Measurements from ENCODE around the gene TUBGCP2. TPM values are rescaled to one million over a fixed set of nuclear protein-coding genes. Genes with fewer than 3 reads are reported as not detected.

TUBGCP2 gene
- total RNA-seq, 2 donors from 2014 or later = 35.7 to 36.0 TPM

DNA sequence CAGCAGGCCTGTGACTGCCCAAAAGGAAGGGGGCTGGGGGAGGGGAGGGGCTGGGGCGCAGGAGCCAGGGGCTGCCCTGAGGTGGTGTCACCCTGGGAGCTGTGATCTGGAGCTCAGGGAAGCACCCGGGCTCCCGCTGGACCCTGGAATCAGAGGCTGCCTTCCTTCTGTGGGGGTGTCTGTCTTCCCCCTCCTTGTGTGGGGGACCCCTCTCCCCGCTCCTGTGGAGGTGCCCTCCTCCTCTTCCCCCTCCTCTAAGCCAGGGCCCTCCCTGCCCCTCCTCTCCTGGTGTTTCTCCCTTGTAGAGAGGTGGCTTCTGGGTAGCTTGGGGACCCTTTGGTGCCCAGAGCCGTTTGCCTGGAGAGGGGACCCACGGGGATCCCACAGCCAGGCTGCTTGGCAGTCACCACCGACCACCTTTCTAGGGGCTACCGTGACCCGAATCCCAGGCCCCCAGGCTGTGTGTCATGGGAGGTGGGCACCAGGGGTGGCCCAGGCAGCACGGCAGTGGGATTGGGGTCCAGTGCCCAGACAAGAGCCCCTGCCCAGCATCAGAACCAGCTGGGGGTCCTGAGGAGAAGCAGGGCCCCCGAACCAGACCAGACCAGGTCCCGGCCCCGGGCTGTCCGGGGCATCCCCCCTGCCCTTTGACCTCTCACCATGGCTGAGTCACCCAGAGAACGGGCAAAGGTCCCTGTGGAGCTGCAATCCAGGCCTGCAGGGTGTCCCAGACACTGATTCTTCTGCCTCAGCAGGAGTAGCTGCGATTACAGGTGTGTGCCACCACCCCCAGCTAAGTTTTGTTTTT, 39.2 kb upstream of the TUBGCP2 start:
- DNase-seq (ENCODE audit: low spot score) = no peak

DNA sequence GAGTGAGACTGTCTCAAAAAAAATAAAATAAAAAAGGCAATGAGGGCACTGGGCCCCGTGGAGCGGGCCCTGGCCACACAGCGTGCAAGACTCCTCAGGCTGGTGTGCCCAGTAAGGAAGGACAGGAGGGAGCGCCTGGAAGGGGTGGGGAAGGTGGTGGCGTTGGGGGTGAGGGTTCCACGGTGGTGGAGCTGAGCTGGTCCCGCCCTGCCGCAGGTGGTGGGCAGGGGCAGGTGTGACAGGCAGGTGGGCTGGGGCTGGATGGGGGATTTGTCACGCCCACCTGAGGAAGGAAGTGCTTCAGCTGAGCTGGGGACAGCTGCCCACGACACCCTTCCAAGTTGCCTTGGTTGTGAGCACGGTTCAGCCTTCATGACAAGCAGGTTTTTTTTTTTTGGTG, 37.7 kb upstream of the TUBGCP2 start:
- intact Hi-C loops (cut with DNase I) = no loop called here
- DNase-seq (ENCODE audit: low spot score) = peak; percentile 60

More for the DNA sequence above, 39.2 kb upstream of the TUBGCP2 start:
- intact Hi-C loops (cut with DNase I) = loop anchor here in 1 of 2 donors (1.0 kb wide), 1 partner anchor 47 kb away; no protein-coding TSS in a partner anchor

DNA sequence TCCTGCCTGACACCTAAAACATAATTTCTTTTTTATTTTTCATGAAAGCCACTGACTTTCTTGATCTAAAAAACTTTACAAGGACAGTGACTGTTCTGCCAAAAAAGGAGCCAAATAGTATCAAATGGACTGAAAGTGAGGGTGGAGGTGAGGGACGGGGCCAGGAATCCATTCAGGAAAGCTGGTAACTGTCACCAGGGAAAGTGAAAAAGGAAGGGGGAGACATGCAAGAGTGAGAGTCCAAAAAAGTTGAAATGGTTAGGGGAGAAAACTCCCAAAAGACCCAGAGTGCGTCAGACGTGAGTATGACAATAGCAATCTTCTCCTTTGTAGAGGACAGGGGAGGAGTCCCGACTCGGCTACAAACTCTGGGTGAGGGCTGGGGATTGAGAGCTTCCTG, 35.6 kb upstream of the TUBGCP2 start:
- intact Hi-C loops (cut with DNase I) = no loop called here
- no peak for DNase-seq (ENCODE audit: low spot score)

DNA sequence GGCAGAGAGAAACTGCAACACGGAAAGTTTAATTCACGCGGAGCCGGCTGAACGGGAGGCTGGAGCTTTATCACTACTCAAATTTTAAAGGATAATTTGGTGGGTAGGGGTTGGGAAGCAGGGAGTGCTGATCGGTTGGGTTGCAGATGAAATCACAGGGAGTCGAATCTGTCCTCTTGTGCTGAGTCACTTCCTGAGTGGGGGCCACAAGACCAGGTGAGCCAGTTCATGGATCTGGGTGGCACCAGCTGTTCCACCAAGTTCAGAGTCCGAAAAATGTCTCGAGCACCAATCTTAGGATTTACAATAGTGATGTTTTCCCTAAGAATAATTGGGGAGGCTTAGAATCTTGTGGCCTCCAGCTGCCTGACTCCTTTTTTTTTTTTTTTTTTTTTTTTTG, 34.9 kb upstream of the TUBGCP2 start:
- DNase-seq (ENCODE audit: low spot score) = no peak
- intact Hi-C loops (cut with DNase I) = no loop called here

DNA sequence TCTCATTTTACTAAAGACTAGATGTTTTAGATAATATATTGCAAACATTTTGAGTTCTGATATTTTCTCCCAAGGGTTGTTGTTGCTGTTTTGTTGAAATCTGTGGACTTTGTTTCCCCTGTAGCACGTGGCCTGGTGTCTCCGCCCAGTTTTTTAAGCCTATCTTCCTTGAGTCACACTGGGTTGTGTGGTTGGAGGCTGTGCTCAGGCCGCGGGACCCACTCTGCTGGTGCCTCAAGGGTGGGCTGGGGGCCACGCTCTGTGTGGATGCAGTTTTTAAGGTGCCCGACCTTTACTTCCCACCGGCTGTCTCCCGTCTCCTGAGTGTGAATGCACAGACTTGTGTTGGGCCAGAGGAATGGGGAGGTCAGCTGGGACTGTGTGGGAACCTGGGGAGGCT, 34.3 kb upstream of the TUBGCP2 start:
- intact Hi-C loops (cut with DNase I) = no loop called here
- DNase-seq (ENCODE audit: low spot score) = peak; percentile 73

DNA sequence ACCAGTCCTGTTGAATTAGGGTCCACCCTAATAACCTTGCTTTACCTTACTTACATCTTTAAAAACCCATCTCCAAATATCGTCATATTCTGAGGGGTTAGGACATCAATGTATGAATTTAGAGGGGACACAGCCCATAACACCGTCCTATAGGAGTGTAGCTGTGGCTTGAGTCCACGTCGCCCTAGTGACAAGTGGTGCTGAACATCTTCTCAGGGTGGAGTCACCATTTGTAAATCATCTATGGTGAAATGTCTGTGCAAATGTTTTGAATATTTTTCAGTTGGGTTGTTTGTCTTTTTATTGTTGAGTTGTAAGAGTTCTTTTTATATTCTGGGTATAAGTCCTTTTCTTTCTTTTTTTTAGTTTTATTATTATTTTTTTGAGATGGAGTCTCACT, 33.3 kb upstream of the TUBGCP2 start:
- intact Hi-C loops (cut with DNase I) = no loop called here
- no peak for DNase-seq (ENCODE audit: low spot score)

DNA sequence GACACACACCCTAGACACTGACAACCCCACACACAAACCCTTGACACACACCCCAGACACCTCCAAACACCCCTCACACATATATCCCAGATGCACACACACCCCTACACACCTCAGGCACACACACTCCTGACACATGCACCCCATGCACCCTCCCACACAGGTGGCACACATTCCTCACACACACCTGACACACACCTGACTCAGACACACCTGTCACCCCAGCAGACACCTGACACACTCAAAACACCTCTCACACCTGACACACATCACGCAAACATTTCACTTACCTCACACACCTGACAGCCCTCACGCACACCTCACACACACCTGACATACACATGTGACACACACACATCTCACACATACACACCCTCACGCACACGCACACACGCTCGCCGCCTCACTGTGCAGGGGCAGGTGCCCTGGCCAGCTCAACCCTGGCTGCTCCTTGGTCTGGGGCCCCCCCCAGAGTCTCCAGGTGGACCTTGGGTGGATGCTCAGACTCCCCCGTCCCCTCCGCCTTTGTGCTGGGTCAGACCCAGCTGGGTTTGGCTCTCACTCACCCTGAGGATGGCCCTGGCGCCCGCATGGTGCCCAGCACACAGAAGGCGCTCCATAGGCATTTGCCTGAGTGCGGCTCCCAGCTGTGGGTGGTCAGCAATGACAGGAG, 31.2 kb upstream of the TUBGCP2 start:
- intact Hi-C loops (cut with DNase I) = no loop called here
- DNase-seq (ENCODE audit: low spot score) = no peak

DNA sequence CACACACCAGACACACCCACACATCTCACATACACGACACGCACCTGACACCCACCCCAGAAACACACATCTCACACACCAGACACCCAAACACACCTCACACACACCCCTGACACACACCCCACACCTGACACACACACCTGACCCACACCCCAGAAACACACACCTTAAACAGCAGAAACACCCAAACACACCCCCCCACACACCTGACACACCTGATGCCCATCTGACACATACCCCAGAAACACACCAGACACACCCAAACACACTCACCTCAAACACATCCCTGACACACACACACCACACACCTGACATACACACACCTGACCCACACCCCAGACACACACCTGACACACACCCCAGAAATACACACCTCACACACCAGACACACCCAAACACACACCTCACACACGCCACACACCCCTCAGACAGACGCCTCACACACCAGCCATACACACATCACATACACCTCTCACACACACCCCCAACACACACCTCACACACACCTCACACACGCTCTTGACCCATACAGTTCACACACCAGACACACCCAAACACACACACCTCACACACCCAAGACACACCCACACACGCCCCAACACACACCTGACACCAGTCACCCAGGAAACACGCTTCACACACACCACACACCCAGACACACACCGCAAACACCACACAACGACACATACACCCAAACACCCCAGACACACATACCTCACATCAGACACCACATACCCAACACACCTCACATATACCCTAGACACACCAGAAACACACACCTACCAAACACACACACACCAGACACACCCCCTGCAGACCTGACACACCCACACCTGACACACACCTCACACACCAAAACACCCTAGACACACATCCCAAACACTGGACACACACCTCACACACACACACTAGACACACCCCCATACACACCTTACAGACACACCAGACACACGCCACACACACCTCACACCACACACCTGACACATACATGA, 29.7 kb upstream of the TUBGCP2 start:
- intact Hi-C loops (cut with DNase I) = no loop called here

DNA sequence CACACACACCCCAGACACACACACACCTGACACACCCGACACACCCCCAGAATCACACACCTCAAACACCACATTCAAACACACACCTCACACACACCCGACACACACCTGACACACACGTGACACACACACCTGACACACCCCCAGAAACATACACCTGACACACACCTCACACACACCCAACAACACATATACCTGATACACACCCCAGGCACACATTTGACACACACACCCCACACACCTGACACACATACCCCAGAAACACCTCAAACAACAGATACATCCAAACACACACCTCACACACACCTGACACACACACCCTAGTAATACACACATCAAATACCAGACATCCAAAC, 28.7 kb upstream of the TUBGCP2 start:
- no peak for DNase-seq (ENCODE audit: low spot score)
- intact Hi-C loops (cut with DNase I) = no loop called here

More for the DNA sequence above, 29.7 kb upstream of the TUBGCP2 start:
- DNase-seq (ENCODE audit: low spot score) = no peak

DNA sequence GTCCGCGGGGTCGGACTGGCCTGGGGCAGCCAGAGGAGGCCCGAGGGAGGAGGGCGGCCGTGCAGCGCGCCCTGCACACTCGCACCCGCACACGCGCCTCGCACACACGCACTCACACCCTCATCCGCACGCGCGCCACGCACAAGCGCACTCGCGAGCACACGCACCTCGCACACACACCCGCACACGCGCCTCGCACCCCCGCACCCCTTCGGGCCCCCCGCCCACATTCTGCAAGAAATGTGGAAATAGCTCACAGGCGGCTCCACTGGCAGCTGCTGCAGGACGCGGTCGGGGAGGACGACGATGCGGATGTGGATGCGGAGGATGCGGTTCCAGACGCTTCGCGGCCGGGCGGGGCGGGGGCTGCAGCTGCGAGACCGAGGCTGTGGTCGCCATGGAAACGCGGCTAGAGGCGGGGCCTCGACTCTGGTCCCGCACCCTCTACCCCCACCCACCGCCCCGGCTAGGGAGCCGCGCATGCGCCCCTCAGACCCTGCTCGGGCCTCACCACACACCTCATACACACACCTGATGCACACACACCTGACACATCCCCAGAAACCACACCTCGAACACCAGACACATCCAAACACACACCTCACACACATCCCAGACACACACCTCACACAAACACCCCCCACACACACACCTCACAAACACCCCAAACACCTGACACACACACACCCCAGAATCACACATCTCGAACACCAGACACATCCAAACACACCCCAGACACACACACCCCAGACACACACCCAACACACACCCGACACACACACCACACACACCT, 28.1 kb upstream of the TUBGCP2 start, which contains the start of gene CALY:
Gene CALY, minus strand, starts transcription at position 320 of the 793 bp plus-strand sequence. CDS start 7,907 bp downstream, outside the sequence.
- peak; percentile 85 for DNase-seq (ENCODE audit: low spot score)
- intact Hi-C loops (cut with DNase I) = no loop called here

DNA sequence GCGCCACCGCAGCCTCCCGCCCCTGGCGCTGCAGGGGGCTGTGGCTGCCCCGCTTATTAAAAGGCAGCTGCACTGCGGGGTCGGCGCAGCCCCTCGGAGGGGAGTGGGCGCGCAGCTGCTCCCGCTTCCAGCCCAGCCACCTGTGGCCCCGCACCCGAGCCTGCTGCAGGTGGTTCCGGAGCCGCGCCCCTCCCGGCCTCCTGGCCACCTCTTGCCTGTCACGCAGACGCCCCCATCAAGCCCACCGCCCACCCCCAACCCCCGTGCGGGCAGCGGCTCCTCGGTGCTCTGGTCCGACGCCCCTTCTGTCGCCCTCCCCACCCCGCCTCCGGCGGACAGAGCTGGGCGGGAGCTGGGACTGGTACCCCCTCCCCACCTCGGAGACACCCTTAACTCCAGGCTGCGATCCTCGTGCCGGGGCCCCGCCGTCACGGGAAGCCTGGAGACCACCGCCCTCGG, 27.5 kb upstream of the TUBGCP2 start:
- DNase-seq (ENCODE audit: low spot score) = peak; percentile 78
- intact Hi-C loops (cut with DNase I) = no loop called here

DNA sequence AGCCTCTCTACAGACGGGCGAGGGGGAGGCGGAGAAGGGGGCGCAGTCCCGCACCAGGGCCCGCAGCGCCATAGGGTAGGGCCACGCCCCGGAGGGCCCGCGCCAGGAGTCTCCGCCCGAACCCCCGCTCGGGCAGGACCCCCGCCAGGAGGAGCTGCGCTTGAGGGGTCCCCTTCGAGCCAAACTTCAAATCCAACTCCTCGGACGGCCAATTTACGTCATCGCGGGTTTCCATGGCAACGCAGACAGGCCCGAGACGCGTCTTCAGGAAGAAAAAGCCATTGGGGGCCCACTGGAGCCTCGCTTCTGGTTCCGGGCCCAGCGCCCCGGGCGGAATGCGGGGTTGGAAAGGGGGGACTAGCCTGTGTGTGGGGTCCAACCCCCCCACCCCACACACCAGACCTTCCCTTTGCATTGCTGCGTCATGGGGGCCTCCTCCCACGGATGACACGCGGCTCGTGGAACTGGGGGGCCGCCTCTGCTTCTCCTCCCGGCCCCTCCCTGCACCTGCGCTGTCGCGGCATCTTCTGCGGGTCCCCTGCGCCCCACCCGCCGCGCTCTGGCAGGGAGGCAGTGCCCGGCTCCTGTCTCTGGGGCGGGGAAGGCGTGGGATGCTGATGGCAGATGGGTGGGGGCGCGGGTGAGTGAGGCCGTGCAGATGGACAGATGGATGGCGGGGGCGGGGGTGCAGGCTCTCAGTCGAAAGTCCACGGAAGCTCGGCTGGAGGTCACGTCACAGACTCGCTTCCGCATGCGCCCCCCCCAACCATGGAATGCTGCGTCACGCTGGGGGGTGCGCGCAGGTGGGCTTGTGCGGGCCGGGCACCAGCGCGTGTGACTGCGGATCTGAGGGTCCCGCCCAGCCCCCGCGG, 26.8 kb upstream of the TUBGCP2 start:
- intact Hi-C loops (cut with DNase I) = no loop called here
- DNase-seq (ENCODE audit: low spot score) = peak; percentile 91

DNA sequence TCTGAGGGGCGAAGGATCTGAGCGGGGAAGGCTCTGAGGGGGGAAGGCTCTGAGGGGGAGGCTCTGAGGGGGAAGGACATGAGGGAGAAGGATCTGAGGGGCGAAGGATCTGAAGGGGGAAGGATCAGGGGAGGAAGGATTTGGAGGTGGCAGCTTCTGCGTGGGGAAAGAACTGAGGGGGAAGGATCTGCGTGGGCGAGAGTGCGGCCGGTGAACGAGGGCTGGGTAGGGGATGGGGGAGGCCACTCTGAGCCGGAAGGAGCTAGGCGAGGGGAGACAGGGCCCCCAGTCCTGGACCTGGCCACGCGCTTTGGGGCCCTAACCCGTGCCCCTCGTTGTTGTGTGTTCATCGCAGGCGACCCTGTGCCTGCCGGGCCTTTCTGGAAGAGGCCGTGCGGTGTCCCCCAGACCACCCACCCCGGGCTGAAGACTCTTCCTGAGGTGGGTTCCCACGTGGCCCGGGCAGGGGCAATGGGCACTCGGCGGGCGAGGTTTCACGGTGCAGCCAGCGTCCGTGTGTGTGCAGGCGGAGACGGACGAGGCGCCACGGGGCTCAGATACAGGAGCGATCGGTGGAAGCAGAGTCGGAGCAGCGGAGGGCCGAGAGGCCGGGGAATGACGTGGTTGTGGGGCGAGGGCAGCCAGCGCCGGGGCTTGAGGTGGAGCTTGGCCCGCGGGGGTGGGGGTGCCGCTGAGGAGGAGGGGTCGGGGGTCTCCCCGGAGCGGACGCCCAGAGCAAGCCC, 26.0 kb upstream of the TUBGCP2 start:
- intact Hi-C loops (cut with DNase I) = no loop called here
- peak; percentile 84 for DNase-seq (ENCODE audit: low spot score)

DNA sequence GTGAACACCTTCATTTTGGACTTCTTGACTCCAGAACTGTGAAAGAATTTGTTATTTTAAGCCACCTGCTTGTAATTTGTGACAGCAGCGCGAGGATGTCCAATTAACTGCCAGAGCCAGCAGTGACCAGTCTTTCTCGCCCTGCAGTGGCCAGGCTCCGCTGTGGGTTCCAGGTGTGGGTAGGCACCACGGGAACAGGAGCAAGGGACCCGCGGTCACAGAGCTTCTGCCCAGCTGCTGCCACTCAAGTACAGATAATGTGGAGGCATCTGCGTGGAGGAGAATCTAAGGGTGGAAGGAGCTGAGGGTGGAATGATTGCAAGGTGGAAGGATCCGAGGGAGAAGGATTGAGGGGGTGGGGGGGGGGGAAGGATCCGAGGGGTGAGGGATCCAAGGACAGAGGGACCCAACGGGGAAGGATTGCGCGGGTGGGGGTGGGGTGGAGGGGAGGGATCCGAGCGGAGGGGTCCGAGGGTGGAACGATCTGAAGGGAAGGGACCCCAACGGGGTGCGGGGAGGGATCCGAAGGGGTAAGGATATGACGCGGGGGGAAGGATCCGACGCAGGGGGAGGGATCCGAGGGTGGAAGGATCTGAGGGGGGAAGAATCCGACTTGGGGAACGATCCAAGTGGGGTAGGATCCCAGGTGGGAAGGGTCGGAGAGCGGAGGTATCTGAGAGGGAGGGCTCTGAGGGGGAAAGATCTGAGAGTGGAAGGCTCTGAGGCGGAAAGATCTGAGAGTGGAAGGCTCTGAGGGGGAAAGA, 24.4 kb upstream of the TUBGCP2 start:
- intact Hi-C loops (cut with DNase I) = no loop called here
- peak; percentile 74 for DNase-seq (ENCODE audit: low spot score)

DNA sequence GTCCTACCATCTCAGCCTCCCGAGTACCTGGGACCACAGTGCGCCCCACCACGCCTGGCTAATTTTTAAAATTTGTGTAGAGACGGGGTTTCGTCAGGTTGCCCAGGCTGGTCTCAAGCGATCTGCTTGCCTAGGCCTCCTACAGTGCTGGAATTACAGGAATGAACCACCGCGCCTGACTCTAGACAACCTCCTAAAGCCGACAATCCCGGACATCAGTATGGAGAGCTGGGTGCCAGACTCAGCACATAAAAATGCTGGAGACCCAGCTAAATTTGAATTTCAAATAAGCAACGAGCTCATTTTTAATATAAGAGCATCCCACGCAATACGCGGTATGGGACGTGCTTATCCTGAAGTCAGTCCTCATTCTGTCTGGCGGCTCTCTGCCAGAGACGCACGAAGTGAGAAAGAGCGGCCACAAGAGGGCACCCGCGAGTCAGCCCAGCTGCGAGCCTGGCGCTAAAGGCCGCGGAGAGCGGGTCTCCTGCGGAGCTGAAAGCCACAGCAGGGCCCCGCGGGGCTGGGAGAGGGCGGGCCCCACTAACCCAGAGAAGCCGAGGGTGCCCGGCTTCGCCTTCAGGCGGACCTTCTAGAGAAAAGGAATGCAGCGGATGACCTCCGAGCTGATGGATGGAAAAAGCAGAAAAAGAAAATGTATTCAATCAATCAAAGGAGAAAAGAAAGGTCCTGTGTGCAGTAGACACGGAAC, 21.0 kb upstream of the TUBGCP2 start:
- intact Hi-C loops (cut with DNase I) = no loop called here
- DNase-seq (ENCODE audit: low spot score) = peak; percentile 95

All from posterior vena cava (tissue), 2 donors.